Right lobe of liver (tissue), 6 donors: Measurements from ENCODE around the gene DENND6A. TPM values are rescaled to one million over a fixed set of nuclear protein-coding genes. Genes with fewer than 3 reads are reported as not detected.

Source experiments
- ATAC-seq, 4 donors: fragments of 200-7000 bp; cut with Tn5 transposase; one replicate each; pipeline ENCODE4 v1.9.1; 2020; ENCODE audit warnings: mild to moderate bottlenecking in 4 of 4, moderate library complexity in 4 of 4
- DNase-seq, 3 donors: peaks; one replicate each; pipeline ENCODE4 v3.0.0-alpha.2; 2020
- H3K27ac ChIP-seq, 3 donors: fragments of 200-600 bp; one replicate each; pipeline ENCODE4 v1.8.0; 2022
- H3K27me3 ChIP-seq, 2 donors: fragments of 200-600 bp; one replicate each; pipeline ENCODE4 v1.8.0; 2022
- H3K36me3 ChIP-seq, 4 donors: fragments of 200-600 bp; sonication (generic) in 1 of 4; one replicate each; pipeline versions ENCODE4 v1.5.1 to v1.8.0; 2017 to 2022; ENCODE audit warnings: control low read depth in 1 of 4
- H3K4me1 ChIP-seq, 4 donors: fragments of 200-600 bp; sonication (generic) in 1 of 4; one replicate each; pipeline versions ENCODE4 v1.5.1 to v1.8.0; 2017 to 2022; ENCODE audit warnings: control low read depth in 1 of 4
- H3K4me3 ChIP-seq, 3 donors: fragments of 200-600 bp; one replicate each; pipeline ENCODE4 v1.8.0; 2022
- H3K9me3 ChIP-seq, 4 donors: fragments of 200-600 bp; sonication (generic) in 1 of 4; one replicate each; pipeline versions ENCODE4 v1.5.1 to v1.8.0; 2017 to 2022; ENCODE audit warnings: control low read depth in 1 of 4
- POLR2A ChIP-seq: fragments of 450-650 bp; IDR thresholded peaks from one replicate; pipeline ENCODE4 v1.6.1; 2017; ENCODE audit warnings: antibody characterized with exemption, mild to moderate bottlenecking
- WGBS: methylation state at CpG from one replicate; pipeline ENCODE4 v1.1.6; 2018; ENCODE audit warnings: low coverage, low lambda C conversion rate; ENCODE audit not compliant: insufficient coverage; ENCODE audit errors: missing lambda C conversion rate; 5-methylcytosine and 5-hydroxymethylcytosine counted together
- intact Hi-C, 2 donors: fragments of 100-400 bp; cut with DNase I; formaldehyde crosslinking; loops; one replicate each; pipeline versions ENCODE4 v1.11.2 to v1.14.1; 2022
- total RNA-seq, 6 experiments: library from RNA; depleted of rRNA in 2 of 6; stranded (reverse); fragments of >200 nt in 2 of 6; fragmentation: NEBNext Ultra II Directional in 3 of 6; extraction: Animal tissue kit (Norgen Biotek cat#: 25700) in 3 of 6; gene quantifications; one replicate each; pipeline versions ENCODE4 v1.1.0 to v1.2.4, GENCODE V29; 2016 to 2023
- TF ChIP-seq, protein P1 (sequence below), 4 donors: fragments of 200-600 bp in 3 of 4; fragments of 450-650 bp in 1 of 4; IDR thresholded peaks; one replicate each; pipeline versions ENCODE4 v1.5.1 to v1.8.0; 2016 to 2022; ENCODE audit warnings: antibody characterized with exemption in 4 of 4, mild to moderate bottlenecking in 2 of 4
- donor health status: DM: no; HTN: yes; CAD: no.
- donor health status: DM: no; HTN: no; CAD: no.
- donor health status: DM: no; HTN: no; CAD: no.
- donor health status: DM: no; HTN: yes; CAD: no.
- donor health status: DM: no; HTN: yes; CAD: no.

The DENND6A gene
- total RNA-seq, 6 experiments from 2014 or later: 5.5 to 11.0 (median 9.2) TPM

- no peak overlapping the region for H3K27ac ChIP-seq
- ATAC-seq (no peak), DNase-seq (no peak)
- no peak for TF ChIP-seq POLR2A
- TF ChIP-seq, protein P1, sequence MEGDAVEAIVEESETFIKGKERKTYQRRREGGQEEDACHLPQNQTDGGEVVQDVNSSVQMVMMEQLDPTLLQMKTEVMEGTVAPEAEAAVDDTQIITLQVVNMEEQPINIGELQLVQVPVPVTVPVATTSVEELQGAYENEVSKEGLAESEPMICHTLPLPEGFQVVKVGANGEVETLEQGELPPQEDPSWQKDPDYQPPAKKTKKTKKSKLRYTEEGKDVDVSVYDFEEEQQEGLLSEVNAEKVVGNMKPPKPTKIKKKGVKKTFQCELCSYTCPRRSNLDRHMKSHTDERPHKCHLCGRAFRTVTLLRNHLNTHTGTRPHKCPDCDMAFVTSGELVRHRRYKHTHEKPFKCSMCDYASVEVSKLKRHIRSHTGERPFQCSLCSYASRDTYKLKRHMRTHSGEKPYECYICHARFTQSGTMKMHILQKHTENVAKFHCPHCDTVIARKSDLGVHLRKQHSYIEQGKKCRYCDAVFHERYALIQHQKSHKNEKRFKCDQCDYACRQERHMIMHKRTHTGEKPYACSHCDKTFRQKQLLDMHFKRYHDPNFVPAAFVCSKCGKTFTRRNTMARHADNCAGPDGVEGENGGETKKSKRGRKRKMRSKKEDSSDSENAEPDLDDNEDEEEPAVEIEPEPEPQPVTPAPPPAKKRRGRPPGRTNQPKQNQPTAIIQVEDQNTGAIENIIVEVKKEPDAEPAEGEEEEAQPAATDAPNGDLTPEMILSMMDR (IDR thresholded peaks at IDR 0.05): no peak
- intact Hi-C loops: no loop called here
- no peak overlapping the region for H3K4me3 ChIP-seq
- peaks cover 0 to 6% (median 0%) of the 10 kb centered on the region in 4 donors for H3K4me1 ChIP-seq
- H3K9me3 ChIP-seq: no peaks in the 10 kb centered on the region
- H3K36me3 ChIP-seq: peaks cover 0 to 31% (median 0%) of the 10 kb centered on the region in 4 donors
- H3K27me3 ChIP-seq: no peaks in the 10 kb centered on the region
Measured at GRCh38 chr3:57658536-57658935, 34.3 kb downstream of the DENND6A start.

GRCh38 chr3:57655727-57656126 lies 37.1 kb downstream of the DENND6A start:
- intact Hi-C loops: no loop called here
- Histone ChIP-seq H3K27ac (no peak overlapping the region), H3K9me3 (no peaks in the 10 kb centered on the region), H3K4me1 (no peaks in the 10 kb centered on the region), H3K4me3 (no peak overlapping the region), H3K27me3 (no peaks in the 10 kb centered on the region), H3K36me3 (peaks cover 0 to 29% (median 0%) of the 10 kb centered on the region in 4 donors)
- ATAC-seq: no peak
- WGBS: 85% methylated on average over 2 of the region's 2 CpGs
- DNase-seq: no peak
- no peak for TF ChIP-seq POLR2A
- TF ChIP-seq, protein P1 (IDR thresholded peaks at IDR 0.05): no peak

- no peak for ATAC-seq
- Histone ChIP-seq H3K36me3 (peaks cover 0 to 18% (median 0%) of the 10 kb centered on the region in 4 donors), H3K4me3 (no peak overlapping the region), H3K27ac (no peak overlapping the region), H3K9me3 (no peaks in the 10 kb centered on the region), H3K27me3 (no peaks in the 10 kb centered on the region), H3K4me1 (no peaks in the 10 kb centered on the region)
- intact Hi-C loops: no loop called here
- TF ChIP-seq, protein P1 (IDR thresholded peaks at IDR 0.05): no peak
- TF ChIP-seq POLR2A: no peak
- whole genome bisulfite sequencing: 86% methylated on average over 1 of the region's 1 CpG
- DNase-seq: no peak
Measured at GRCh38 chr3:57654267-57654666, 38.6 kb downstream of the DENND6A start.

- no peaks in the 10 kb centered on the region for H3K36me3 ChIP-seq
- no peaks in the 10 kb centered on the region for H3K4me1 ChIP-seq
- no peaks in the 10 kb centered on the region for H3K9me3 ChIP-seq
- no peak for ATAC-seq
- H3K27ac ChIP-seq: no peak overlapping the region
- intact Hi-C loops: no loop called here
- H3K4me3 ChIP-seq: no peak overlapping the region
- no peak for TF ChIP-seq POLR2A
- TF ChIP-seq, protein P1 (IDR thresholded peaks at IDR 0.05): no peak
- 87% methylated on average over 3 of the region's 3 CpGs for WGBS
- no peaks in the 10 kb centered on the region for H3K27me3 ChIP-seq
- DNase-seq: no peak
Measured at GRCh38 chr3:57652203-57652602, 40.7 kb downstream of the DENND6A start.
